ENCODE results near the gene MRPL18.

- TF ChIP-seq CTCF (IDR thresholded peaks at IDR 0.05), result no peak
- TF ChIP-seq POLR2A (IDR thresholded peaks at IDR 0.05), result no peak
These were observed 30.6 kb upstream of the MRPL18 start for GRCh38 chr6:159759645-159760044.
